GM19467 (cell line): ENCODE data around the gene UMODL1.
A peak's percentile ranks its signal among the peaks of the same experiment; 100 is the strongest.

ENCODE experiments used
- ATAC-seq: cut with Tn5 transposase; IDR thresholded peaks from one replicate; pipeline ENCODE4 v1.9.1; 2021; ENCODE audit warnings: mild to moderate bottlenecking, moderate library complexity; ENCODE audit not compliant: unreplicated experiment

UMODL1 gene

GRCh38 chr21:42057851-42058437 is 13.2 kb upstream of the UMODL1 start:
- ATAC-seq: no peak

- ATAC-seq: no peak
Measured at GRCh38 chr21:42058631-42059111, 12.4 kb upstream of the UMODL1 start.

- ATAC-seq: no peak
Measured at GRCh38 chr21:42059141-42059540, 12.0 kb upstream of the UMODL1 start.

GRCh38 chr21:42059721-42060120 is 11.4 kb upstream of the UMODL1 start:
- no peak for ATAC-seq

- no peak for ATAC-seq
Measured at GRCh38 chr21:42060166-42060565, 11.0 kb upstream of the UMODL1 start.

GRCh38 chr21:42061195-42061985 is 9.7 kb upstream of the UMODL1 start:
- peak; percentile 40 for ATAC-seq

GRCh38 chr21:42061986-42062235 is 9.2 kb upstream of the UMODL1 start:
- no peak for ATAC-seq

GRCh38 chr21:42062236-42063022 is 8.7 kb upstream of the UMODL1 start:
- peak; percentile 37 for ATAC-seq

GRCh38 chr21:42063191-42063570 is 7.9 kb upstream of the UMODL1 start:
- no peak for ATAC-seq

GRCh38 chr21:42063571-42064521 is 7.3 kb upstream of the UMODL1 start:
- no peak for ATAC-seq

GRCh38 chr21:42066521-42066920 is 4.6 kb upstream of the UMODL1 start:
- ATAC-seq: no peak

- no peak for ATAC-seq
Measured at GRCh38 chr21:42067531-42068255, 3.4 kb upstream of the UMODL1 start.

- ATAC-seq: no peak
Measured at GRCh38 chr21:42068256-42068545, 2.9 kb upstream of the UMODL1 start.

- no peak for ATAC-seq
Measured at GRCh38 chr21:42068592-42068991, 2.5 kb upstream of the UMODL1 start.

GRCh38 chr21:42069327-42069726 is 1.8 kb upstream of the UMODL1 start:
- ATAC-seq: no peak

GRCh38 chr21:42069843-42070242 is 1.3 kb upstream of the UMODL1 start:
- no peak for ATAC-seq

- no peak for ATAC-seq
Measured at GRCh38 chr21:42073145-42074099, 2.3 kb downstream of the UMODL1 start.

GRCh38 chr21:42075686-42076471 is 4.8 kb downstream of the UMODL1 start:
- ATAC-seq: no peak
